Measurements from ENCODE around the gene FAM171A2.
A peak's percentile ranks its signal among the peaks of the same experiment; 100 is the strongest.

DNA sequence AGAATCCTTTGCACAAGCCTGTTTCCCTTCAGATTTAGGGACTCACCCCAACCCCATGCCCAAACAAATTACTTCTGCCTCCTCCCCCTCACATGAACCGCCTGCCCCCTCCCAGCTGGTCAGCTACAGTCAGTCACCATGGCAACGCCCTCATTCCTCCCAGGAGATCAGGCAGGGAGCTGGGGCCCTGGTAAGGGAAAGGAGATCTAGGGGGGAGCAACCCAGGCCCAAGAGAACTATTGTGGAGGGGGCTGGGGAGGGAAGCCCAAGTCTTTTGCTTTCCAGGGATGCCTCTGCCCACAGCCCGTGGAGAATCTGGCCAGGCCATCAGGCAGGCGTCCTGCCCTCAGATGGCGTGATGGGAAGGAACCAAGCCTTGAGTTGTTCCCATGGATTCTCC is 2.8 kb downstream of the FAM171A2 start:
- TF ChIP-seq POLR2A (IDR thresholded peaks at IDR 0.05; ENCODE audit: low read depth, low read length), result no peak
- TF ChIP-seq MAZ (IDR thresholded peaks at IDR 0.05; ENCODE audit: borderline replicate concordance, low read depth, low read length), result peak; percentile 43; the same call in 1 of the 2 replicates
- TF ChIP-seq, protein P1, sequence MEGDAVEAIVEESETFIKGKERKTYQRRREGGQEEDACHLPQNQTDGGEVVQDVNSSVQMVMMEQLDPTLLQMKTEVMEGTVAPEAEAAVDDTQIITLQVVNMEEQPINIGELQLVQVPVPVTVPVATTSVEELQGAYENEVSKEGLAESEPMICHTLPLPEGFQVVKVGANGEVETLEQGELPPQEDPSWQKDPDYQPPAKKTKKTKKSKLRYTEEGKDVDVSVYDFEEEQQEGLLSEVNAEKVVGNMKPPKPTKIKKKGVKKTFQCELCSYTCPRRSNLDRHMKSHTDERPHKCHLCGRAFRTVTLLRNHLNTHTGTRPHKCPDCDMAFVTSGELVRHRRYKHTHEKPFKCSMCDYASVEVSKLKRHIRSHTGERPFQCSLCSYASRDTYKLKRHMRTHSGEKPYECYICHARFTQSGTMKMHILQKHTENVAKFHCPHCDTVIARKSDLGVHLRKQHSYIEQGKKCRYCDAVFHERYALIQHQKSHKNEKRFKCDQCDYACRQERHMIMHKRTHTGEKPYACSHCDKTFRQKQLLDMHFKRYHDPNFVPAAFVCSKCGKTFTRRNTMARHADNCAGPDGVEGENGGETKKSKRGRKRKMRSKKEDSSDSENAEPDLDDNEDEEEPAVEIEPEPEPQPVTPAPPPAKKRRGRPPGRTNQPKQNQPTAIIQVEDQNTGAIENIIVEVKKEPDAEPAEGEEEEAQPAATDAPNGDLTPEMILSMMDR (conservative IDR thresholded peaks at IDR 0.05; ENCODE audit: low read depth, low read length), result no peak
- no peak for TF ChIP-seq RAD21 (IDR thresholded peaks at IDR 0.05; ENCODE audit: low read length)
- no peak for TF ChIP-seq FOS (IDR thresholded peaks at IDR 0.05; ENCODE audit: low read depth, low read length)
- TF ChIP-seq, protein P2, sequence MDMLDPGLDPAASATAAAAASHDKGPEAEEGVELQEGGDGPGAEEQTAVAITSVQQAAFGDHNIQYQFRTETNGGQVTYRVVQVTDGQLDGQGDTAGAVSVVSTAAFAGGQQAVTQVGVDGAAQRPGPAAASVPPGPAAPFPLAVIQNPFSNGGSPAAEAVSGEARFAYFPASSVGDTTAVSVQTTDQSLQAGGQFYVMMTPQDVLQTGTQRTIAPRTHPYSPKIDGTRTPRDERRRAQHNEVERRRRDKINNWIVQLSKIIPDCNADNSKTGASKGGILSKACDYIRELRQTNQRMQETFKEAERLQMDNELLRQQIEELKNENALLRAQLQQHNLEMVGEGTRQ (IDR thresholded peaks at IDR 0.05; ENCODE audit: low read depth, low read length), result no peak
- TF ChIP-seq ELK1 (IDR thresholded peaks at IDR 0.05; ENCODE audit: borderline replicate concordance, low read depth, low read length), result no peak
- TF ChIP-seq MXI1 (IDR thresholded peaks at IDR 0.05; ENCODE audit: borderline replicate concordance, low read depth, low read length), result no peak
- no peak for TF ChIP-seq CEBPB (IDR thresholded peaks at IDR 0.05; ENCODE audit: low read depth, low read length)
- no peak for TF ChIP-seq MAFK (IDR thresholded peaks at IDR 0.05; ENCODE audit: low read depth, low read length)
- no peak for TF ChIP-seq RCOR1 (IDR thresholded peaks at IDR 0.05; ENCODE audit: insufficient replicate concordance, low read length)
- TF ChIP-seq RFX5 (IDR thresholded peaks at IDR 0.05; ENCODE audit: low read depth, low read length), result no peak

Data from IMR-90 (cell line).